WTC11 (cell line): ENCODE data around the gene IFNE.
"Not testable (repeated sequence)": the region's sequence is repeated elsewhere in the genome, so short reads cannot be mapped to it uniquely, and the experiment has no call there.

Source experiments
- NR1H2 ChIP-seq: sonication (generic); formaldehyde crosslinking; IDR thresholded peaks from 2 replicates; pipeline ENCODE4 v1.9.0; 2021; ENCODE audit warnings: mild to moderate bottlenecking, moderate library complexity, missing genetic modification reagents
- TF ChIP-seq, protein P1 (sequence below): sonication (generic); formaldehyde crosslinking; IDR thresholded peaks from 2 replicates; pipeline ENCODE4 v1.8.0; 2022; ENCODE audit warnings: mild to moderate bottlenecking, missing genetic modification reagents
- TF ChIP-seq, protein P2 (sequence below): fragments of 200-600 bp; IDR thresholded peaks from 2 replicates; pipeline ENCODE4 v1.8.0; 2022; ENCODE audit warnings: antibody characterized with exemption
- TF ChIP-seq, protein P3 (sequence below): sonication (generic); formaldehyde crosslinking; IDR thresholded peaks from 2 replicates; pipeline ENCODE4 v1.8.1; 2022; ENCODE audit warnings: mild to moderate bottlenecking, moderate library complexity, missing genetic modification reagents

DNA sequence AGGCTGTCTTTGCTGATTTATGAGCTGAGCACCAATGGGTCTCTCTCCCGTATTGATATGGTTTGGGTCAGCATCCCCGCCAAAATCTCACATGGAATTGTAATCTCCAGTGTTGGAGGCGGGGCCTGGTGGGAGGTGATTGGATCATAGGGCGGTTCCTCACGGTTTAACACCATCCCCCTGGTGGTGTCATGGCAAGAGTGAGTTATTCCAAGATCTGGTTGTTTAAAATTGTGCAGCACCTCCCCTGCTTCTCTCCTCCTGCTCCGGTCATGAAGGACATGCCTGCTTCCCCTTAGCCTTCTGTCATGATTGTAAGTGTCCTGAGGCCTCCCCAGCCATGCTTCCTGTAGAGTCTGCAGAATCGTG, 47.1 kb downstream of the IFNE start:
- TF ChIP-seq NR1H2 = not testable (repeated sequence)
- TF ChIP-seq, protein P1, sequence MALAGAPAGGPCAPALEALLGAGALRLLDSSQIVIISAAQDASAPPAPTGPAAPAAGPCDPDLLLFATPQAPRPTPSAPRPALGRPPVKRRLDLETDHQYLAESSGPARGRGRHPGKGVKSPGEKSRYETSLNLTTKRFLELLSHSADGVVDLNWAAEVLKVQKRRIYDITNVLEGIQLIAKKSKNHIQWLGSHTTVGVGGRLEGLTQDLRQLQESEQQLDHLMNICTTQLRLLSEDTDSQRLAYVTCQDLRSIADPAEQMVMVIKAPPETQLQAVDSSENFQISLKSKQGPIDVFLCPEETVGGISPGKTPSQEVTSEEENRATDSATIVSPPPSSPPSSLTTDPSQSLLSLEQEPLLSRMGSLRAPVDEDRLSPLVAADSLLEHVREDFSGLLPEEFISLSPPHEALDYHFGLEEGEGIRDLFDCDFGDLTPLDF = not testable (repeated sequence)
- TF ChIP-seq, protein P2, sequence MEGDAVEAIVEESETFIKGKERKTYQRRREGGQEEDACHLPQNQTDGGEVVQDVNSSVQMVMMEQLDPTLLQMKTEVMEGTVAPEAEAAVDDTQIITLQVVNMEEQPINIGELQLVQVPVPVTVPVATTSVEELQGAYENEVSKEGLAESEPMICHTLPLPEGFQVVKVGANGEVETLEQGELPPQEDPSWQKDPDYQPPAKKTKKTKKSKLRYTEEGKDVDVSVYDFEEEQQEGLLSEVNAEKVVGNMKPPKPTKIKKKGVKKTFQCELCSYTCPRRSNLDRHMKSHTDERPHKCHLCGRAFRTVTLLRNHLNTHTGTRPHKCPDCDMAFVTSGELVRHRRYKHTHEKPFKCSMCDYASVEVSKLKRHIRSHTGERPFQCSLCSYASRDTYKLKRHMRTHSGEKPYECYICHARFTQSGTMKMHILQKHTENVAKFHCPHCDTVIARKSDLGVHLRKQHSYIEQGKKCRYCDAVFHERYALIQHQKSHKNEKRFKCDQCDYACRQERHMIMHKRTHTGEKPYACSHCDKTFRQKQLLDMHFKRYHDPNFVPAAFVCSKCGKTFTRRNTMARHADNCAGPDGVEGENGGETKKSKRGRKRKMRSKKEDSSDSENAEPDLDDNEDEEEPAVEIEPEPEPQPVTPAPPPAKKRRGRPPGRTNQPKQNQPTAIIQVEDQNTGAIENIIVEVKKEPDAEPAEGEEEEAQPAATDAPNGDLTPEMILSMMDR = not testable (repeated sequence)
- TF ChIP-seq, protein P3, sequence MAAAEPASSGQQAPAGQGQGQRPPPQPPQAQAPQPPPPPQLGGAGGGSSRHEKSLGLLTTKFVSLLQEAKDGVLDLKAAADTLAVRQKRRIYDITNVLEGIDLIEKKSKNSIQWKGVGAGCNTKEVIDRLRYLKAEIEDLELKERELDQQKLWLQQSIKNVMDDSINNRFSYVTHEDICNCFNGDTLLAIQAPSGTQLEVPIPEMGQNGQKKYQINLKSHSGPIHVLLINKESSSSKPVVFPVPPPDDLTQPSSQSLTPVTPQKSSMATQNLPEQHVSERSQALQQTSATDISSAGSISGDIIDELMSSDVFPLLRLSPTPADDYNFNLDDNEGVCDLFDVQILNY = not testable (repeated sequence)
